Effector memory CD8-positive, alpha-beta T cell (primary cell): ENCODE data around the gene CORO1C.
A peak's percentile ranks its signal among the peaks of the same experiment; 100 is the strongest.

Experiments
- ATAC-seq: fragments of 150-1000 bp; cut with Tn5 transposase; replicated peaks from 2 replicates; pipeline ENCODE4 v1.10.0; 2021; ENCODE audit warnings: mild to moderate bottlenecking, moderate library complexity
- DNase-seq, 3 experiments: peaks; one replicate each; pipeline ENCODE4 v3.0.0; 2021
- H3K27ac Mint-ChIP-seq, 2 donors: one replicate each; pipeline ENCODE4 v1.8.0; 2022; ENCODE audit warnings: mild to moderate bottlenecking in 2 of 2, mixed read lengths in 2 of 2, moderate library complexity in 2 of 2
- H3K27me3 Mint-ChIP-seq, 2 donors: one replicate each; pipeline ENCODE4 v1.8.0; 2022; ENCODE audit warnings: mixed read lengths in 2 of 2
- H3K36me3 Mint-ChIP-seq: one replicate; pipeline ENCODE4 v1.8.0; 2022; ENCODE audit warnings: mild to moderate bottlenecking, moderate library complexity, mixed read lengths; ENCODE audit not compliant: insufficient read depth
- H3K4me1 Mint-ChIP-seq, 2 donors: one replicate each; pipeline ENCODE4 v1.8.0; 2022; ENCODE audit warnings: low read depth in 2 of 2, mixed read lengths in 2 of 2
- H3K4me3 Mint-ChIP-seq, 2 donors: one replicate each; pipeline ENCODE4 v1.8.0; 2022; ENCODE audit warnings: mild to moderate bottlenecking in 2 of 2, mixed read lengths in 2 of 2, moderate library complexity in 2 of 2
- H3K9me3 Mint-ChIP-seq, 2 donors: one replicate each; pipeline ENCODE4 v1.8.0; 2022; ENCODE audit warnings: mixed read lengths in 2 of 2

Gene CORO1C

DNA sequence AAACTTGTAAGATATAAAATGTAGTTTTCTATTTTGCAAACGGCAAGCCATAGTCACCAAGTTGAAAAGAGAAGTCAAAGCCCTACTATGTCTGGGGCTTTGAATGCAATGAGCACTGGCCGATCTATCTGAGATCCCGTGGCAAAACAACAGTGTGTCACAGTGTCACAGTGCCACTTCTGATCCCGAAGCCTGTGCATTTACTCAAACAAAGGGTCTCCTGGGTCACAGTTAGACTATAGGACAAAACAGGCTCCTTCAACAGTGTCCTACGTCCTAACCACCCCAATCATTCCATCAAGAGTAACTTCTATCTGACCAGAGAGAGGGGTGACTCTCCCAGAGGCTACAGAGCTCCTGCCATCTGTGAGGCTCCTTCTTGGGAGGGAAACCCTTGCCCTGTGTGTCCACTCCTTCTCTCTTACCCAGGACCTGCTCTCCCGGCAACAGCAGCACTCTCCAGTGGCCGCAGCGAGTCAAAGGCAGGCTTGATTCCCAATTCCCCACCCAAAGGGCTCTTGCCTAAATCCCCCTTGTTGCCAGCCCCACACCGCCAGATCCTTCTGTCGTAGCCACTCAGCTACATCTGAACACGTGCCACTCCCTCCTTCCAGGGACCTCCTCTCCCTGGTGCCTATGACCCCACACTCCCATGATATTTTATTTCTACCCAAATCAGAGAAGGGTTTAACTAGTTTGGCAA, 83.6 kb downstream of the CORO1C start:
- peaks cover 0 to 7% of the 10 kb centered on the region in 2 donors for H3K4me1 Mint-ChIP-seq

GRCh38 chr12:108646600-108647579, 84.4 kb downstream of the CORO1C start:
- Mint-ChIP-seq H3K27ac (peak overlapping the region in 1 of 2 donors; percentile 41), H3K4me3 (no peak overlapping the region), H3K4me1 (peaks cover 3 to 7% of the 10 kb centered on the region in 2 donors), H3K36me3 (peaks cover 7% of the 10 kb centered on the region), H3K9me3 (no peaks in the 10 kb centered on the region), H3K27me3 (no peaks in the 10 kb centered on the region)
- no peak for ATAC-seq
- no peak for DNase-seq

More for the DNA sequence above, 83.6 kb downstream of the CORO1C start:
- Mint-ChIP-seq H3K9me3 (no peaks in the 10 kb centered on the region), H3K27me3 (no peaks in the 10 kb centered on the region), H3K4me3 (no peak overlapping the region), H3K27ac (peak overlapping the region in 1 of 2 donors; percentile 41), H3K36me3 (peaks cover 7% of the 10 kb centered on the region)
- ATAC-seq (no peak), DNase-seq (no peak)

GRCh38 chr12:108645686-108646599, 85.4 kb downstream of the CORO1C start:
- Mint-ChIP-seq H3K27ac (no peak overlapping the region), H3K27me3 (no peaks in the 10 kb centered on the region), H3K4me1 (peaks cover 7 to 8% of the 10 kb centered on the region in 2 donors), H3K36me3 (peaks cover 7% of the 10 kb centered on the region), H3K4me3 (no peak overlapping the region), H3K9me3 (no peaks in the 10 kb centered on the region)
- DNase-seq: no peak
- no peak for ATAC-seq

- Mint-ChIP-seq H3K4me1 (peaks cover 7 to 8% of the 10 kb centered on the region in 2 donors), H3K9me3 (no peaks in the 10 kb centered on the region), H3K36me3 (peaks cover 7% of the 10 kb centered on the region), H3K27me3 (no peaks in the 10 kb centered on the region), H3K27ac (no peak overlapping the region), H3K4me3 (no peak overlapping the region)
- ATAC-seq (no peak), DNase-seq (no peak)
Observed at GRCh38 chr12:108644811-108645120, 86.6 kb downstream of the CORO1C start.

DNA sequence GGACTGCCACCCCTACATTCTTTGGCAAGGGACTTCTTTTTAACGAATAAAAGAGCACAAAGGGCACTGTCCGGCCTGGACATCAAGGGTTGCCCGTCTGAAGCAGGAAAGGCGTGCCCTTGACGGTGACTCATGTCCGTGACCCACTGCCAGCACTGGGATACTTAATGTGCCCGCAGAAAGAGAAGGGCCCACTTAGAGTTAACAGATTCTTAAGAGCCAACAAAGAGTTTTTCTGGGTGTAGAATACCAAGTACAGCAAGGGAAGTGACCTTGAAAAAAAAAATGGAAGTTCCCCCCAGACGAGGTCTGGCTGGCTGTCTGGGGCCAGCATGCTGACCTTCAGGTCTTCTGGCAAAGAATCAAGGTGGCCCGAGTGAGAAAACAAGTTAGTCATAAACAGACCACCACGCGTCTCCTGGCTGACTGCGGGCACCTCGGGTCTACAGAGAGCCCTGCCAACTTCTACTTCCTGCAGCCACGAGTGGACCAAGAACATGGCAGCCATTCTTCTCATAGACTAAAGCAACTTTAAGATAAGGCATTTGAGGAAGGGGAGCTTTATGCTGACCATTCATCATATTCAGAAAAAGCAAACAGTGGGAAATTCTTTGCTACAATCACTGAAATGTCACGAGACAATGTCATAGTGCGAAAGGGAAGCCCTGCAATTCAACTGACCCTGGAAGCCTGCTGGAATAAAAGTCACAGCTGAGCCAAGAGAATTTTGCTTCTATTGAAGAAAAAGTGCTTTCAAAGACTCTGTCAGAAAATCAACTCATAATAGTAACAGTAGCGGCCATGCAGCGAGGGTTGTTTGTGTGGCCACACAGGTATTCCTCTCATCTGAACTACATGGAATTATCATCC, 87.1 kb downstream of the CORO1C start:
- H3K4me1 Mint-ChIP-seq: peaks cover 9 to 11% of the 10 kb centered on the region in 2 donors
- peaks cover 7% of the 10 kb centered on the region for H3K36me3 Mint-ChIP-seq
- H3K27ac Mint-ChIP-seq: no peak overlapping the region

GRCh38 chr12:108642899-108643654, 88.2 kb downstream of the CORO1C start:
- H3K27me3 Mint-ChIP-seq: no peaks in the 10 kb centered on the region
- no peak overlapping the region for H3K4me3 Mint-ChIP-seq
- no peaks in the 10 kb centered on the region for H3K9me3 Mint-ChIP-seq
- ATAC-seq (no peak), DNase-seq (no peak)
- H3K27ac Mint-ChIP-seq: no peak overlapping the region
- H3K4me1 Mint-ChIP-seq: peaks cover 10 to 12% of the 10 kb centered on the region in 2 donors
- peaks cover 4% of the 10 kb centered on the region for H3K36me3 Mint-ChIP-seq

More for the DNA sequence above, 87.1 kb downstream of the CORO1C start:
- no peak overlapping the region for H3K4me3 Mint-ChIP-seq
- H3K9me3 Mint-ChIP-seq: no peaks in the 10 kb centered on the region
- DNase-seq (no peak), ATAC-seq (no peak)
- H3K27me3 Mint-ChIP-seq: no peaks in the 10 kb centered on the region

- Mint-ChIP-seq H3K4me3 (no peak overlapping the region), H3K27ac (peak overlapping the region in 1 of 2 donors; percentile 27), H3K27me3 (no peaks in the 10 kb centered on the region), H3K4me1 (peaks cover 9 to 12% of the 10 kb centered on the region in 2 donors), H3K36me3 (no peaks in the 10 kb centered on the region), H3K9me3 (no peaks in the 10 kb centered on the region)
- no peak for ATAC-seq
- no peak for DNase-seq
Observed at GRCh38 chr12:108642269-108642870, 88.9 kb downstream of the CORO1C start.

DNA sequence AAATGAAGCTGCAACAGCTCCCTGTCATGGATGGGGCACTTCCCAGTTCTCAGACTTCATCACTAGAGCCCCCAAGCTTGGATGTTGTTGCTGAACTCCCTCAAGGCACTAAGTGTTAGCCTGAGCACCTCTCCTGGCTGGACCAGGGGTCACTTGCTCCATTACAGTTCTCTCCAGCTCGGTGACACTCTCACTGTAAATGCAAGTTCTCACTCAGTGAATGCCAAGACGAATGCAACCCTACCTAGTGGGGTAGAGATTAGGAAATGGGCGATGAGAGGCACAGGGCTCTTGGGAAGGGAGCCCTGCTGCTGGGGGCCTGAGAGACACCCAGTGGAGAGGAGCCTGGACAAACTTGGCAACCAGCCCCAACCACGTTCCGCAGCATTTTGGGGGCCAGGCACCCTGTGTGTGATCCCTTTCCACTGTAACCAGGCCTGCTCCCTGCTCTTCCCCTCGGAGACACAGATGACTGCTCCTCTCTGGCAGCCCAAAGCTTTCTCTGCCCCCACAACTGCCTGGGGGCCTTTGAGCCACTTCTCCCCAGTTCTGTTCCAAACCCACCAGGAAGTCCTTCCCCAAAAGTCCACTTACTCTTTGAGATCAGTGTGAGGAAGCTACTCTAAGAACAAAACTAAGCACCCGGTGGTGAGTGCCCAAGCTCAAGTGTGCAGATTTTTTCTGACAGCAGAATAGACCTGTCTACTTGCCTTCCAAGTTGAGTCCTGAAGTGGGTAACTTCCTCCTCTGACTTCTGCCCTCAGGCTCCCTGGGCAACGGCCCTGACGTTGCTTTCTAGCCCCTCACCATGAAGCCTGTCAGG, 89.7 kb downstream of the CORO1C start:
- ATAC-seq: no peak
- Mint-ChIP-seq H3K4me1 (peaks cover 6 to 12% of the 10 kb centered on the region in 2 donors), H3K9me3 (no peaks in the 10 kb centered on the region), H3K36me3 (no peaks in the 10 kb centered on the region), H3K27ac (peak overlapping the region in 1 of 2 donors; percentile 27), H3K27me3 (no peaks in the 10 kb centered on the region), H3K4me3 (no peak overlapping the region)
- DNase-seq: no peak

- H3K36me3 Mint-ChIP-seq: no peaks in the 10 kb centered on the region
Observed at GRCh38 chr12:108640802-108641445, 90.4 kb downstream of the CORO1C start.

DNA sequence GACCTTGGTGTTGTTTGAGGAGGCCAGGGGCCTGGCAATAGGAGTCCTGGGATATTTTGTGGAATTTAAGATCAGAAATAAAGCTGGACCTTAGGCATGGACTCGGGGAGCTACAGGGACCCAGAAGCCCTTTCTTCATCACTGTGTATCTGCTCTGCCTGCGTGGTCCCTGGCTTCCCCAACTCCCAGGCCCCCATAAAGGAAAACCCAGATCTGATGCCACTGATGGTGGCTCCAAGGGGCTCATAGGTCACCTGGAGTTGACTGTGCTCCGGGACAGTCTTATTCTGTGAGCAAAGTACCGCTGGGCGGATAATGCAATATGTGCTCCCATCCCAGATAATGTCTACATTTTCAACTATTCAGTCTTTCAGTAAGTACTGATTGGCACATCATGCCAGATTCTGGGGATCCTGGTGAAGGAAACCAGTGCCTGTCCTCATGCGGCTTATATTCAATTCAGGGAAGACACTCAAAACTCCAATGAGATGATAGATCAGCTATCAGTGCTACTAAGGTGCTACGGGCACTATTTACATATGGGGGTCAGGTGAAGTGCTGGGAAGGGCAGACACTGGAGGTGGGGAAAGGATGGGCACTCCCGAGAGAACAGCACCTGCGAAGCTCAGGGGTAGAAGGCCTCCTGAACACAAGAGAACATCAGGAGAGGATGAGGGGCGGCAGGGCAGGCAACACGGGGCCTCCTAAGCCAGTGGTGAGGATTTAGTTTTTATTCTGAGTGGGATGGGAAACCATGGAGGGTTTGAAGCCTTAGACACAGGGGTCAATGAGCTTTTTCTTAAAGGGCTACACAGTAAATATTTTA, 92.1 kb downstream of the CORO1C start:
- peaks cover 22 to 25% of the 10 kb centered on the region in 2 donors for H3K4me1 Mint-ChIP-seq
- H3K27ac Mint-ChIP-seq: peak overlapping the region; percentile 3 to 44
- H3K27me3 Mint-ChIP-seq: no peaks in the 10 kb centered on the region
- DNase-seq: no peak
- H3K9me3 Mint-ChIP-seq: no peaks in the 10 kb centered on the region
- no peak overlapping the region for H3K4me3 Mint-ChIP-seq
- ATAC-seq: no peak
- H3K36me3 Mint-ChIP-seq: peaks cover 11% of the 10 kb centered on the region

More at GRCh38 chr12:108640802-108641445, 90.4 kb downstream of the CORO1C start:
- no peak overlapping the region for H3K4me3 Mint-ChIP-seq
- peak overlapping the region; percentile 27 to 44 for H3K27ac Mint-ChIP-seq
- no peaks in the 10 kb centered on the region for H3K27me3 Mint-ChIP-seq
- H3K4me1 Mint-ChIP-seq: peaks cover 8 to 16% of the 10 kb centered on the region in 2 donors
- H3K9me3 Mint-ChIP-seq: no peaks in the 10 kb centered on the region
- ATAC-seq (no peak), DNase-seq (no peak)
